Liver (tissue), 9 donors: Measurements from ENCODE around the gene DOK3. TPM values are rescaled to one million over a fixed set of nuclear protein-coding genes. Genes with fewer than 3 reads are reported as not detected.

Source experiments
- DNase-seq: peaks from one replicate; pipeline ENCODE4 v3.0.0-alpha.2; 2017; ENCODE audit warnings: low spot score
- H3K27ac ChIP-seq, 2 donors: one replicate each; pipeline ENCODE4 v1.7.0; 2013; ENCODE audit warnings: inconsistent platforms in 2 of 2, low read length in 2 of 2, control low read depth in 1 of 2, low read depth in 1 of 2, mild to moderate bottlenecking in 1 of 2
- H3K27me3 ChIP-seq, 4 donors: one replicate each; pipeline versions ENCODE4 v1.6.1 to v1.7.0; 2013; ENCODE audit warnings: low read length in 3 of 4, inconsistent platforms in 1 of 4, mild to moderate bottlenecking in 1 of 4, moderate library complexity in 1 of 4; ENCODE audit not compliant: control insufficient read depth in 4 of 4, insufficient read depth in 4 of 4
- H3K36me3 ChIP-seq, 4 donors: one replicate each; pipeline versions ENCODE4 v1.6.1 to v1.7.0; 2013; ENCODE audit warnings: low read length in 3 of 4, mild to moderate bottlenecking in 3 of 4, low read depth in 1 of 4, moderate library complexity in 1 of 4; ENCODE audit not compliant: control insufficient read depth in 4 of 4, insufficient read depth in 3 of 4
- H3K4me1 ChIP-seq, 4 donors: one replicate each; pipeline versions ENCODE4 v1.6.1 to v1.7.0; 2013; ENCODE audit warnings: low read length in 3 of 4, mild to moderate bottlenecking in 3 of 4, moderate library complexity in 1 of 4; ENCODE audit not compliant: control insufficient read depth in 4 of 4, insufficient read depth in 4 of 4
- H3K4me3 ChIP-seq, 3 donors: one replicate each; pipeline versions ENCODE4 v1.6.1 to v1.7.0; 2013; ENCODE audit warnings: low read length in 3 of 3, control low read depth in 1 of 3, low read depth in 1 of 3, mild to moderate bottlenecking in 1 of 3
- H3K9ac ChIP-seq, 2 donors: one replicate each; pipeline ENCODE4 v1.7.0; 2013; ENCODE audit warnings: low read length in 2 of 2, mild to moderate bottlenecking in 2 of 2, moderate library complexity in 2 of 2, control low read depth in 1 of 2, low read depth in 1 of 2
- H3K9me3 ChIP-seq, 4 donors: one replicate each; pipeline versions ENCODE4 v1.6.1 to v1.7.0; 2013; ENCODE audit warnings: low read length in 3 of 4; ENCODE audit not compliant: control insufficient read depth in 4 of 4
- ATF3 ChIP-seq: IDR thresholded peaks from 2 replicates; pipeline ENCODE4 v1.6.1; 2016; ENCODE audit warnings: antibody characterized with exemption
- EGR1 ChIP-seq, 2 donors: IDR thresholded peaks; 2 replicates each; pipeline ENCODE4 v1.6.1; 2016 to 2018; ENCODE audit warnings: antibody characterized with exemption in 2 of 2, low read depth in 2 of 2
- FOXA1 ChIP-seq: IDR thresholded peaks from 2 replicates; pipeline ENCODE4 v1.6.1; 2016; ENCODE audit warnings: antibody characterized with exemption
- FOXA2 ChIP-seq: IDR thresholded peaks from 2 replicates; pipeline ENCODE4 v1.6.1; 2016; ENCODE audit warnings: antibody characterized with exemption
- GABPA ChIP-seq, 2 donors: IDR thresholded peaks in 1 of 2; conservative IDR thresholded peaks in 1 of 2; 2 replicates each; pipeline ENCODE4 v1.6.1; 2016; ENCODE audit warnings: antibody characterized with exemption in 2 of 2, mild to moderate bottlenecking in 1 of 2, moderate library complexity in 1 of 2
- HNF4A ChIP-seq, 2 donors: conservative IDR thresholded peaks; 2 replicates each; pipeline ENCODE4 v1.6.1; 2016; ENCODE audit warnings: antibody characterized with exemption in 2 of 2, mild to moderate bottlenecking in 2 of 2
- HNF4G ChIP-seq: IDR thresholded peaks from 2 replicates; pipeline ENCODE4 v1.6.1; 2016; ENCODE audit warnings: antibody characterized with exemption
- JUND ChIP-seq, 2 donors: IDR thresholded peaks; 2 replicates each; pipeline ENCODE4 v1.6.1; 2016; ENCODE audit warnings: antibody characterized with exemption in 2 of 2
- NR2F2 ChIP-seq: IDR thresholded peaks from 2 replicates; pipeline ENCODE4 v1.6.1; 2016; ENCODE audit warnings: antibody characterized with exemption
- RAD21 ChIP-seq, 2 donors: IDR thresholded peaks; 2 replicates each; pipeline ENCODE4 v1.6.1; 2016; ENCODE audit warnings: antibody characterized with exemption in 2 of 2, mild to moderate bottlenecking in 2 of 2
- RXRA ChIP-seq, 2 donors: IDR thresholded peaks; 2 replicates each; pipeline ENCODE4 v1.6.1; 2017 to 2018; ENCODE audit warnings: antibody characterized with exemption in 2 of 2, mild to moderate bottlenecking in 1 of 2
- SP1 ChIP-seq: IDR thresholded peaks from 2 replicates; pipeline ENCODE4 v1.6.1; 2018; ENCODE audit warnings: antibody characterized with exemption, mild to moderate bottlenecking
- TAF1 ChIP-seq: conservative IDR thresholded peaks from 2 replicates; pipeline ENCODE4 v1.6.1; 2016; ENCODE audit warnings: antibody characterized with exemption, mild to moderate bottlenecking
- YY1 ChIP-seq: IDR thresholded peaks from 2 replicates; pipeline ENCODE4 v1.6.1; 2016; ENCODE audit warnings: antibody characterized with exemption, mild to moderate bottlenecking
- WGBS: extraction: QIAGEN DNeasy Blood & Tissue Kit; methylation state at CpG from one replicate; pipeline ENCODE4 v1.1.7; 2013; 5-methylcytosine and 5-hydroxymethylcytosine counted together
- polyA plus RNA-seq, 2 donors: library from polyadenylated mRNA; stranded (reverse) in 1 of 2; unstranded in 1 of 2; fragments of 200-250 nt in 1 of 2; fragments of >200 nt in 1 of 2; fragmentation: Nextera tagmentation in 1 of 2; extraction: Ambion mirVana in 1 of 2; gene quantifications; one replicate each; pipeline versions ENCODE4 v1.2.1 to v1.2.3, GENCODE V29; 2013 to 2015
- total RNA-seq, 2 donors: library from RNA; depleted of rRNA; stranded (reverse); fragments of >200 nt; gene quantifications; one replicate each; pipeline ENCODE4 v1.2.3, GENCODE V29; 2014
- TF ChIP-seq, protein P1 (sequence below): IDR thresholded peaks from 2 replicates; pipeline ENCODE4 v1.6.1; 2016; ENCODE audit warnings: antibody characterized with exemption
- TF ChIP-seq, protein P2 (sequence below): IDR thresholded peaks from 2 replicates; pipeline ENCODE4 v1.6.1; 2016; ENCODE audit warnings: antibody characterized with exemption, mild to moderate bottlenecking
- TF ChIP-seq, protein P3 (sequence below): IDR thresholded peaks from 2 replicates; pipeline ENCODE4 v1.6.1; 2016; ENCODE audit warnings: antibody characterized with exemption
- TF ChIP-seq, protein P4 (sequence below): fragments of 150-350 bp; IDR thresholded peaks from 2 replicates; pipeline ENCODE4 v1.5.1; 2017; ENCODE audit warnings: improper control_type of control experiment, low read depth, low read length; ENCODE audit not compliant: missing input control
- donor health status: healthy.
- donor health status: healthy.
- donor health status: healthy.
- donor health status: healthy.
- donor health status: healthy.

The DOK3 gene
- total and polyA plus RNA-seq, 4 donors, result 1.7 to 19.2 (median 6.6) TPM

DNA sequence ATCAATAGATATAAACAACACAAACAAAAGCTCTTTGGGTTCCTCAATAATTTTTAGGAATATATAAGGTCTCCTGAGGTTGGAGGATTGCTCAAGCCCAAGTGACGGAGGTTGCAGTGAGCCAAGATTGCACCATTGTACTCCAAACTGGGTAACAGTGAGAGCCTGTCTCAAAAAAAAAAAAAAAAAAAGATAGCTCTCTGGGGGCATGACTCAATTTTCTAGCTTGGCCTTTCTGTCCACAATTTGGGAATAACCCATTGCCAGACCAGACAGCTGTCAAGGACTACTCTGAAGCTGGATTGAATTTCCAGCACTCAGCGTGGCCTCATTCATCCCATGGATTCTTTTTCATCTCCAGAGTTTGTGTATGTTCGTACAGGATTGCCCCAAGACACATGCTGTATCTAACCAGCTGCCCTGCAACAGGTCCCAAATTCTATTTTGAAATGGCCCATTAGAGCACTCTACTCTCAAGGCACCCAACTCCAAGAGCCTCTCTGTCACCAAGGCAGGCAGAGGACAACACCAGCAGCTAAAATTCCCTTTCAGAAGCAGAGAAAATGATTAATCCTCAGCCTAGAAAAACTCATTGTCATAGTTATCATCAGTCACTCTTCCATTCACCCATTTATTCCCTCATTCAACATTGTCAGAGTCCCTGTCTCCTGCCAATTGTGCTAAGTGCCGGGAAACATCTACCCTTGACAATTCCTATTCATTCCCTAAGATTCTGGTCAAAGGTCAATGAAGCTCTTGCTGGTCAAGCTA is 36.0 kb upstream of the DOK3 start:
- Histone ChIP-seq H3K9ac (no peak overlapping the region), H3K27ac (peak overlapping the region; percentile 61 to 89), H3K27me3 (no peaks in the 10 kb centered on the region), H3K4me1 (peaks cover 7 to 27% (median 14%) of the 10 kb centered on the region in 4 donors), H3K9me3 (no peaks in the 10 kb centered on the region), H3K36me3 (peaks cover 0 to 7% (median 2%) of the 10 kb centered on the region in 4 donors), H3K4me3 (no peak overlapping the region)
- 61% methylated on average over 4 of the region's 4 CpGs for whole genome bisulfite sequencing
- DNase-seq, result no peak
- TF ChIP-seq RXRA (IDR thresholded peaks at IDR 0.05), result peak; percentile 50 to 62
- TF ChIP-seq ATF3, result peak; percentile 71
- peak in 1 of 2 donors; percentile 47 for TF ChIP-seq HNF4A (conservative IDR thresholded peaks at IDR 0.05)
- TF ChIP-seq EGR1 (IDR thresholded peaks at IDR 0.05; ENCODE audit: low read depth in 2 of 2), result no peak
- no peak for TF ChIP-seq GABPA (IDR thresholded peaks at IDR 0.05 in 1 of 2, conservative IDR thresholded peaks at IDR 0.05 in 1 of 2)
- peak; percentile 20 to 74 for TF ChIP-seq JUND (IDR thresholded peaks at IDR 0.05)

DNA sequence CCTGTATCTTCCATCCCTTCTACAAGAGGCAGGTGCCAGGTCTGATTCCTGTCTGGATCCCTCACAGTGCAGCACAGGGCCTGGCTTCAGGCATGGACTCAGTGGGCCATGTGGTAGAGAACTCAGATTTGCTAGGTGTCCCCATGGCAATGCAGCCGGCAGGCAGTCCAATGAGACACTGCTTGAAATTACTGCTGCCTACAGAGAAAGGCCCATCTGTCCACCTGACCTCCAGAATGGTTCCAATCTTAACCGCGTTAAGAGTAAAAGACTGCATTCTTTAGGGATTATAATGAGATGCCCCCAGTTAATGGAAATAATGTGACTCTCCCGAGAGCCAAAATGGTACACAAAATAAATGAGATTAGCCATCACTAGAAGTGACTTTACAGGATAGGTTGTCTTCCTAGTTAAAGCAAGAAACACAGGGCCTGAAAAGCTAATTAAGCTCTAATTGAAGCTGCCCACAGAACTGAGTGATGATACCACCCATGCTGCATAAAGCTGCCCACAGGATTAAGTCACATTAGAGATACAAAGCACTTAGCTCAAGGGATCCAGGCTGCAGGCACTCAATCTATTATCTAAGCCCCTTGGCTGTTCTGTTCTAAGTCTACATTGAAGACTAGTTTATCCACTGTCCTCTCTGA is 33.3 kb upstream of the DOK3 start:
- Histone ChIP-seq H3K27me3 (no peaks in the 10 kb centered on the region), H3K9me3 (no peaks in the 10 kb centered on the region), H3K4me1 (peaks cover 9 to 22% (median 14%) of the 10 kb centered on the region in 4 donors), H3K27ac (no peak overlapping the region), H3K4me3 (no peak overlapping the region), H3K9ac (no peak overlapping the region), H3K36me3 (peaks cover 7 to 8% (median 8%) of the 10 kb centered on the region in 4 donors)
- 96% methylated on average over 4 of the region's 4 CpGs for WGBS
- TF ChIP-seq FOXA1 (no peak), EGR1 (IDR thresholded peaks at IDR 0.05; ENCODE audit: low read depth in 2 of 2) (no peak), RXRA (IDR thresholded peaks at IDR 0.05) (no peak), FOXA2 (no peak), HNF4A (conservative IDR thresholded peaks at IDR 0.05) (no peak), YY1 (no peak), ATF3 (no peak), SP1 (no peak), NR2F2 (no peak), GABPA (IDR thresholded peaks at IDR 0.05 in 1 of 2, conservative IDR thresholded peaks at IDR 0.05 in 1 of 2) (no peak), RAD21 (IDR thresholded peaks at IDR 0.05) (no peak), HNF4G (no peak), JUND (IDR thresholded peaks at IDR 0.05) (no peak), TAF1 (no peak)
- TF ChIP-seq, protein P1, sequence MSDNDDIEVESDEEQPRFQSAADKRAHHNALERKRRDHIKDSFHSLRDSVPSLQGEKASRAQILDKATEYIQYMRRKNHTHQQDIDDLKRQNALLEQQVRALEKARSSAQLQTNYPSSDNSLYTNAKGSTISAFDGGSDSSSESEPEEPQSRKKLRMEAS, result no peak
- TF ChIP-seq, protein P2, sequence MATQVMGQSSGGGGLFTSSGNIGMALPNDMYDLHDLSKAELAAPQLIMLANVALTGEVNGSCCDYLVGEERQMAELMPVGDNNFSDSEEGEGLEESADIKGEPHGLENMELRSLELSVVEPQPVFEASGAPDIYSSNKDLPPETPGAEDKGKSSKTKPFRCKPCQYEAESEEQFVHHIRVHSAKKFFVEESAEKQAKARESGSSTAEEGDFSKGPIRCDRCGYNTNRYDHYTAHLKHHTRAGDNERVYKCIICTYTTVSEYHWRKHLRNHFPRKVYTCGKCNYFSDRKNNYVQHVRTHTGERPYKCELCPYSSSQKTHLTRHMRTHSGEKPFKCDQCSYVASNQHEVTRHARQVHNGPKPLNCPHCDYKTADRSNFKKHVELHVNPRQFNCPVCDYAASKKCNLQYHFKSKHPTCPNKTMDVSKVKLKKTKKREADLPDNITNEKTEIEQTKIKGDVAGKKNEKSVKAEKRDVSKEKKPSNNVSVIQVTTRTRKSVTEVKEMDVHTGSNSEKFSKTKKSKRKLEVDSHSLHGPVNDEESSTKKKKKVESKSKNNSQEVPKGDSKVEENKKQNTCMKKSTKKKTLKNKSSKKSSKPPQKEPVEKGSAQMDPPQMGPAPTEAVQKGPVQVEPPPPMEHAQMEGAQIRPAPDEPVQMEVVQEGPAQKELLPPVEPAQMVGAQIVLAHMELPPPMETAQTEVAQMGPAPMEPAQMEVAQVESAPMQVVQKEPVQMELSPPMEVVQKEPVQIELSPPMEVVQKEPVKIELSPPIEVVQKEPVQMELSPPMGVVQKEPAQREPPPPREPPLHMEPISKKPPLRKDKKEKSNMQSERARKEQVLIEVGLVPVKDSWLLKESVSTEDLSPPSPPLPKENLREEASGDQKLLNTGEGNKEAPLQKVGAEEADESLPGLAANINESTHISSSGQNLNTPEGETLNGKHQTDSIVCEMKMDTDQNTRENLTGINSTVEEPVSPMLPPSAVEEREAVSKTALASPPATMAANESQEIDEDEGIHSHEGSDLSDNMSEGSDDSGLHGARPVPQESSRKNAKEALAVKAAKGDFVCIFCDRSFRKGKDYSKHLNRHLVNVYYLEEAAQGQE, result no peak
- TF ChIP-seq, protein P3, sequence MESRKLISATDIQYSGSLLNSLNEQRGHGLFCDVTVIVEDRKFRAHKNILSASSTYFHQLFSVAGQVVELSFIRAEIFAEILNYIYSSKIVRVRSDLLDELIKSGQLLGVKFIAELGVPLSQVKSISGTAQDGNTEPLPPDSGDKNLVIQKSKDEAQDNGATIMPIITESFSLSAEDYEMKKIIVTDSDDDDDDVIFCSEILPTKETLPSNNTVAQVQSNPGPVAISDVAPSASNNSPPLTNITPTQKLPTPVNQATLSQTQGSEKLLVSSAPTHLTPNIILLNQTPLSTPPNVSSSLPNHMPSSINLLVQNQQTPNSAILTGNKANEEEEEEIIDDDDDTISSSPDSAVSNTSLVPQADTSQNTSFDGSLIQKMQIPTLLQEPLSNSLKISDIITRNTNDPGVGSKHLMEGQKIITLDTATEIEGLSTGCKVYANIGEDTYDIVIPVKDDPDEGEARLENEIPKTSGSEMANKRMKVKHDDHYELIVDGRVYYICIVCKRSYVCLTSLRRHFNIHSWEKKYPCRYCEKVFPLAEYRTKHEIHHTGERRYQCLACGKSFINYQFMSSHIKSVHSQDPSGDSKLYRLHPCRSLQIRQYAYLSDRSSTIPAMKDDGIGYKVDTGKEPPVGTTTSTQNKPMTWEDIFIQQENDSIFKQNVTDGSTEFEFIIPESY, result no peak
- TF ChIP-seq, protein P4, sequence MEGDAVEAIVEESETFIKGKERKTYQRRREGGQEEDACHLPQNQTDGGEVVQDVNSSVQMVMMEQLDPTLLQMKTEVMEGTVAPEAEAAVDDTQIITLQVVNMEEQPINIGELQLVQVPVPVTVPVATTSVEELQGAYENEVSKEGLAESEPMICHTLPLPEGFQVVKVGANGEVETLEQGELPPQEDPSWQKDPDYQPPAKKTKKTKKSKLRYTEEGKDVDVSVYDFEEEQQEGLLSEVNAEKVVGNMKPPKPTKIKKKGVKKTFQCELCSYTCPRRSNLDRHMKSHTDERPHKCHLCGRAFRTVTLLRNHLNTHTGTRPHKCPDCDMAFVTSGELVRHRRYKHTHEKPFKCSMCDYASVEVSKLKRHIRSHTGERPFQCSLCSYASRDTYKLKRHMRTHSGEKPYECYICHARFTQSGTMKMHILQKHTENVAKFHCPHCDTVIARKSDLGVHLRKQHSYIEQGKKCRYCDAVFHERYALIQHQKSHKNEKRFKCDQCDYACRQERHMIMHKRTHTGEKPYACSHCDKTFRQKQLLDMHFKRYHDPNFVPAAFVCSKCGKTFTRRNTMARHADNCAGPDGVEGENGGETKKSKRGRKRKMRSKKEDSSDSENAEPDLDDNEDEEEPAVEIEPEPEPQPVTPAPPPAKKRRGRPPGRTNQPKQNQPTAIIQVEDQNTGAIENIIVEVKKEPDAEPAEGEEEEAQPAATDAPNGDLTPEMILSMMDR, result no peak
- no peak for DNase-seq
